Parathyroid adenoma (tissue), 2 donors: Measurements from ENCODE around the gene RASGRP1.

Experiments
- H2AFZ ChIP-seq: fragments of 300-600 bp; sonication (generic); one replicate; pipeline ENCODE4 v1.7.0; 2017; ENCODE audit warnings: antibody characterized with exemption, mild to moderate bottlenecking
- H3K27ac ChIP-seq: fragments of 300-600 bp; sonication (generic); one replicate; pipeline ENCODE4 v1.7.0; 2017
- H3K27me3 ChIP-seq: fragments of 300-600 bp; sonication (generic); one replicate; pipeline ENCODE4 v1.7.0; 2017; ENCODE audit warnings: low read length; ENCODE audit not compliant: control insufficient read depth, insufficient read depth
- H3K36me3 ChIP-seq: fragments of 300-600 bp; sonication (generic); one replicate; pipeline ENCODE4 v1.7.0; 2017; ENCODE audit warnings: low read length; ENCODE audit not compliant: control insufficient read depth, insufficient read depth
- H3K4me1 ChIP-seq: fragments of 300-600 bp; sonication (generic); one replicate; pipeline ENCODE4 v1.7.0; 2017; ENCODE audit warnings: control low read depth
- H3K4me2 ChIP-seq: fragments of 300-600 bp; sonication (generic); one replicate; pipeline ENCODE4 v1.7.0; 2017; ENCODE audit warnings: low read length
- H3K4me3 ChIP-seq: fragments of 300-600 bp; sonication (generic); one replicate; pipeline ENCODE4 v1.7.0; 2017; ENCODE audit warnings: low read depth, low read length
- H3K79me2 ChIP-seq: fragments of 300-600 bp; sonication (generic); one replicate; pipeline ENCODE4 v1.7.0; 2017; ENCODE audit warnings: control low read depth
- H3K9ac ChIP-seq: fragments of 300-600 bp; sonication (generic); one replicate; pipeline ENCODE4 v1.7.0; 2017; ENCODE audit warnings: mild to moderate bottlenecking
- H3K9me3 ChIP-seq: fragments of 300-600 bp; sonication (generic); one replicate; pipeline ENCODE4 v1.7.0; 2017; ENCODE audit warnings: low read length; ENCODE audit not compliant: control insufficient read depth
- TF ChIP-seq, protein P1 (sequence below): fragments of 300-600 bp; sonication (generic); IDR thresholded peaks from one replicate; pipeline ENCODE4 v1.7.0; 2017; ENCODE audit warnings: antibody characterized with exemption, mild to moderate bottlenecking
- donor health status: primary hyperparathyroidism.

The RASGRP1 gene

DNA sequence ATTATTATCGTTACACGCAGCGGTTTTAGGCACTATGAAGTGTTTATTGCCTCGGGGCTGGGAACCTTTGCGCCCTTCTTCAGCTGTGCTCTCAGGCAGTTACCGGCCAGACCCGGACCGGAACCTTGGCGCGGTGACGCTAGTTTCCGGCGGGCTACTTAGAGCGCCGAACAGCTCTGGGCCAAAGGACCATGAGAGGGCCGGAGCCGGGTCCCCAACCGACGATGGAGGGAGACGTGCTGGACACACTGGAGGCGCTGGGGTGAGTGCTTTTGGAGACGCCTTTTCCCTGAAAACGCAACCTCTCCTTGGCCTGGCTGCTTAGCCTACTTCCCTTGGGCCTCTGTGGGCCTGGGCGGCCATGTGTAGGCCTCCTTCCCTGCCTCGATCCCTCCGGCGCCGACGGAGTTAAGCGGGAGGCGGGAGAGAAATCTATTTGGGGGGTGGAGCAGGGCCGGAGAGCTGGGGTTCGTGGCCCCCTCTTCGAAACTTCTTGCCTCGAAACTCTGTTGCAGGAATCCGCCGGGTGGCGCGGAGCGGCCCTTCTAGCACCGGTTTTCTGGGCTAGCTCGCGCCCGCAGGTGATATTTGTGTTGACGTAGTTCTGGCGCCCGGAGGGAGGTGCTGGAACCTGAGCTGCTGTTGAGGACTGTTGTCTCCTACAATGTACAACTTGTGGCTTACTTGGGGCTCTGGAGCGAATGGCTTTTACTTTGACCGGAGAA is 110.5 kb downstream of the RASGRP1 start, which contains the start of gene FAM98B:
Gene FAM98B, plus strand, starts transcription at position 157 of the 725 bp plus-strand sequence. Its CDS starts 35 bp downstream, at position 192.
- H3K27me3 ChIP-seq = no peaks in the 10 kb centered on the region
- peak within 1 kb of the TSS; percentile 71 for H2AFZ ChIP-seq
- H3K4me3 ChIP-seq = peak within 1 kb of the TSS; percentile 93
- peaks cover 9% of the 10 kb centered on the region for H3K79me2 ChIP-seq
- H3K27ac ChIP-seq = peak within 1 kb of the TSS; percentile 80
- TF ChIP-seq, protein P1, sequence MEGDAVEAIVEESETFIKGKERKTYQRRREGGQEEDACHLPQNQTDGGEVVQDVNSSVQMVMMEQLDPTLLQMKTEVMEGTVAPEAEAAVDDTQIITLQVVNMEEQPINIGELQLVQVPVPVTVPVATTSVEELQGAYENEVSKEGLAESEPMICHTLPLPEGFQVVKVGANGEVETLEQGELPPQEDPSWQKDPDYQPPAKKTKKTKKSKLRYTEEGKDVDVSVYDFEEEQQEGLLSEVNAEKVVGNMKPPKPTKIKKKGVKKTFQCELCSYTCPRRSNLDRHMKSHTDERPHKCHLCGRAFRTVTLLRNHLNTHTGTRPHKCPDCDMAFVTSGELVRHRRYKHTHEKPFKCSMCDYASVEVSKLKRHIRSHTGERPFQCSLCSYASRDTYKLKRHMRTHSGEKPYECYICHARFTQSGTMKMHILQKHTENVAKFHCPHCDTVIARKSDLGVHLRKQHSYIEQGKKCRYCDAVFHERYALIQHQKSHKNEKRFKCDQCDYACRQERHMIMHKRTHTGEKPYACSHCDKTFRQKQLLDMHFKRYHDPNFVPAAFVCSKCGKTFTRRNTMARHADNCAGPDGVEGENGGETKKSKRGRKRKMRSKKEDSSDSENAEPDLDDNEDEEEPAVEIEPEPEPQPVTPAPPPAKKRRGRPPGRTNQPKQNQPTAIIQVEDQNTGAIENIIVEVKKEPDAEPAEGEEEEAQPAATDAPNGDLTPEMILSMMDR = no peak
- no peaks in the 10 kb centered on the region for H3K9me3 ChIP-seq
- H3K9ac ChIP-seq = peak within 1 kb of the TSS; percentile 59
- peak within 1 kb of the TSS; percentile 78 for H3K4me2 ChIP-seq
- H3K36me3 ChIP-seq = no peaks in the 10 kb centered on the region
- H3K4me1 ChIP-seq = no peaks in the 10 kb centered on the region

DNA sequence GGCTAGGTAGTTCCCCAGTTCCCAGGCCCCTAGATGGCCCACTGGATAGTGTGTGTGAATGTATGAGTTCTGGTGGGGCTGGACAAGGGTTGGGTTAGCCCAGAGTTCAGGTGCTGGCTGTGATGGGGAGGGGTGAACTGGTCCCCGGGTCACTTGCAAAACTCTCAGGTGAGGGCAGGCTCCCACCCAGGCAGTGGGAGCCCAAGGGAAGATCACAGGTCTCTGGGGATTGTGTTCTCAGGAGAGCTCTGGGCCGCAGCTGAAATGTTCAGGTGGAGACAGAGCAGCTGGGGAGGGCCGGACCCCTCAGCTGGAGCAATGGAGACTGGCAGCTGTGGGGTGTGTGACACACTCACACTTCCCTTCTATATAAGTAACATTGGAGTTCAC is 123.5 kb downstream of the RASGRP1 start:
- TF ChIP-seq, protein P1 = no peak
- Histone ChIP-seq H3K4me2 (no peak overlapping the region), H3K27ac (no peak overlapping the region), H3K36me3 (no peaks in the 10 kb centered on the region), H3K9me3 (no peaks in the 10 kb centered on the region), H3K4me3 (no peak overlapping the region), H3K27me3 (no peaks in the 10 kb centered on the region), H3K4me1 (peaks cover 3% of the 10 kb centered on the region), H3K79me2 (no peaks in the 10 kb centered on the region), H3K9ac (no peak overlapping the region), H2AFZ (peak overlapping the region; percentile 61)

DNA sequence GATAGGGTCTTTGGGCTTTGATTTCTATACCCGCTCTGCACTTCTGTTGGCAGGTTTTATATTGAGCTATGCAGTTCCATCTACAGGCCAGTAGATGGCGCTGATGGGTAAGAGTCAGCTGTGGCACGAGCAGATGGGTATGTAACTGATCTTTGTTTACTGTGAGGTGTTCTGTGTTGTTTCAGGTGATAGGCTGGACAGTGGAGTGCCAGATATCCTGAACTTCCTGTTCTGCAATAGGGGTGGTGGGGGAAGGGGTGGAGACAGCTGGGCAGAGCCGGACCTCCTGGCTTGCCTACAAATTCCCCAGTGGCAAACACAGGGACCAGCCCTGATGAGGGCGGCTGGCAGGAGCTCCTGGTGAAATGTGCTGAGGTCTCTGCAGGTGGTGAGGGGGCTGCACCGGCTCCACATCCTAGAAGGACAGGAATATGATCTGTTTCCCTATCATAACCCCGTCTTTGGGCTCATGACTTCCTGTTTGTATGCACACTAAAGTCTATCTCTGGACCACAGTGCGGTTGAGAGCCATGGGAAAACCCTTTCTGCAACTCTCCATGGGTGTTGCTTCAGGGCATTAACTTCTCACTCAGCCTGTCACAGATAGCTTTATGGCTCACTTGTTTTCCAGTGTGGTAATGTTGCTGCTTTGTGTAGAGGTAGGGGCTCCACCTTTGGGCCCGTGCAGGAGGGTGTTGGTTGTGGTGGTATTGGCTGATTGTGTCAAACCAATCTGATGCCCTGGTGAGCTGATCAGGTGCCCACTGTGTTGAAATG is 124.1 kb downstream of the RASGRP1 start:
- H3K4me1 ChIP-seq = peaks cover 3% of the 10 kb centered on the region

More for the DNA sequence above, 124.1 kb downstream of the RASGRP1 start:
- Histone ChIP-seq H3K9ac (no peak overlapping the region), H3K9me3 (no peaks in the 10 kb centered on the region), H3K4me3 (peak overlapping the region; percentile 16), H3K4me2 (peak overlapping the region; percentile 55), H3K36me3 (no peaks in the 10 kb centered on the region), H3K79me2 (no peaks in the 10 kb centered on the region), H3K27me3 (no peaks in the 10 kb centered on the region), H3K27ac (no peak overlapping the region), H2AFZ (peak overlapping the region; percentile 61)
- TF ChIP-seq, protein P1 = peak; percentile 85
